ENCODE data around the gene PCSK4. TPM values are rescaled to one million over a fixed set of nuclear protein-coding genes. Genes with fewer than 3 reads are reported as not detected.

Gene PCSK4
- total and polyA plus RNA-seq, 2 of the 4 experiments (the other 2 are of a cell fraction): 0.72 to 1.7 TPM

GRCh38 chr19:1456121-1456900 lies 33.8 kb downstream of the PCSK4 start:
- 22% methylated on average over 12 of the region's 43 CpGs; no CpG with 5 or more reads in 1 of the 2 experiments for WGBS, 2 experiments (ENCODE audit: extremely low coverage in 2 of 2, insufficient read length in 1 of 2)
- ChIA-PET CTCF (no interaction called here), POLR2A (ENCODE audit: unreplicated experiment) (no interaction called here)
- Histone ChIP-seq H4K20me1 (ENCODE audit: insufficient read depth, low read length) (peaks cover 47% of the 10 kb centered on the region), H3K27me3 (ENCODE audit: control insufficient read depth, insufficient read depth, low read length) (peaks cover 50% of the 10 kb centered on the region), H3K9me1 (ENCODE audit: insufficient read depth, low read length) (0 out of 2 replicates have a peak, but pooled peaks cover 2% of the 10 kb centered on the region), H3K14ac (replicated peaks; ENCODE audit: low read depth, low read length) (no peak overlapping the region), H3K4me3 (ENCODE audit: insufficient read depth, low read depth, low read length) (no peak overlapping the region), H2BK5ac (ENCODE audit: low read depth, low read length, poor library complexity, severe bottlenecking) (no peak overlapping the region), H3K27ac (ENCODE audit: insufficient read depth, low read length) (no peak overlapping the region), H3K4me2 (ENCODE audit: low read depth, low read length) (no peak overlapping the region), H3K56ac (ENCODE audit: extremely low read depth, insufficient read depth, low read length) (no peak overlapping the region), H3K18ac (ENCODE audit: low read depth, low read length) (no peak overlapping the region), H3K4me1 (ENCODE audit: control insufficient read depth, insufficient read depth, low read length) (no peaks in the 10 kb centered on the region), H2AFZ (replicated peaks; ENCODE audit: low read length, poor library complexity) (peak overlapping the region; percentile 32), H2BK20ac (ENCODE audit: low read depth, low read length) (no peak overlapping the region), H3K36me3 (ENCODE audit: control insufficient read depth, insufficient read depth, low read length) (peaks cover 3% of the 10 kb centered on the region; the same call in 1 of the 2 replicates), H3K79me1 (ENCODE audit: low read depth in 1 of 2, low read length in 2 of 2) (no peaks in the 10 kb centered on the region), H2BK120ac (ENCODE audit: low read depth, low read length) (no peak overlapping the region), H3K4ac (ENCODE audit: low read depth, low read length) (no peak overlapping the region), H2BK15ac (ENCODE audit: low read depth, low read length) (no peak overlapping the region), H4K8ac (ENCODE audit: low read depth in 2 of 2, low read length in 2 of 2) (no peak overlapping the region), H2AK5ac (ENCODE audit: low read depth, low read length) (no peak overlapping the region), H3K9ac (ENCODE audit: low read depth, low read length) (no peak overlapping the region), H4K5ac (ENCODE audit: low read depth, low read length) (no peak overlapping the region), H3K9me3 (ENCODE audit: control insufficient read depth, insufficient read depth, low read length) (no peaks in the 10 kb centered on the region), H4K91ac (ENCODE audit: insufficient read depth, low read depth, low read length) (no peak overlapping the region), H2AK9ac (replicated peaks; ENCODE audit: low read depth, low read length, poor library complexity) (peak overlapping the region; percentile 28), H3K23ac (ENCODE audit: low read depth, low read length) (no peak overlapping the region)
- dilution Hi-C loops (cut with HindIII; ENCODE audit: low sequenced_read_pairs, unreplicated experiment) (no loop called here), in situ Hi-C loops (cut with MboI; ENCODE audit: low sequenced_read_pairs) (no loop called here), intact Hi-C loops (cut with micrococcal nuclease) (no loop called here)
- TF ChIP-seq ELK1 (IDR thresholded peaks at IDR 0.05; ENCODE audit: borderline replicate concordance, low read depth, low read length) (no peak), RFX5 (IDR thresholded peaks at IDR 0.05; ENCODE audit: low read depth, low read length) (no peak), FOS (IDR thresholded peaks at IDR 0.05; ENCODE audit: low read depth, low read length) (no peak), NFE2L2 (IDR thresholded peaks at IDR 0.05; ENCODE audit: low read depth, low read length) (no peak), SMC3 (IDR thresholded peaks at IDR 0.05; ENCODE audit: low read depth, low read length) (no peak), POLR2A (IDR thresholded peaks at IDR 0.05; ENCODE audit: low read depth, low read length) (no peak), CEBPB (IDR thresholded peaks at IDR 0.05; ENCODE audit: low read depth, low read length) (no peak), RAD21 (IDR thresholded peaks at IDR 0.05; ENCODE audit: low read length) (no peak), BHLHE40 (IDR thresholded peaks at IDR 0.05; ENCODE audit: low read depth, low read length) (no peak), USF2 (IDR thresholded peaks at IDR 0.05; ENCODE audit: low read depth, low read length) (no peak), MAFK (IDR thresholded peaks at IDR 0.05; ENCODE audit: low read depth, low read length) (no peak), MXI1 (IDR thresholded peaks at IDR 0.05; ENCODE audit: borderline replicate concordance, low read depth, low read length) (no peak), RCOR1 (IDR thresholded peaks at IDR 0.05; ENCODE audit: insufficient replicate concordance, low read length) (no peak), MAZ (IDR thresholded peaks at IDR 0.05; ENCODE audit: borderline replicate concordance, low read depth, low read length) (no peak)
- DNase-seq: no peak
- BruUV-seq (replicated peaks): no TSS peak
- no peak for ATAC-seq (ENCODE audit: low read depth)

Data from IMR-90 (cell line).